Esophagus (tissue), 2 donors: ENCODE data around the gene HIGD1C. TPM values are rescaled to one million over a fixed set of nuclear protein-coding genes. Genes with fewer than 3 reads are reported as not detected.

Source experiments
- polyA plus RNA-seq, 2 donors: library from polyadenylated mRNA; stranded (reverse); fragments of 200-250 nt; gene quantifications; one replicate each; pipeline ENCODE4 v1.2.3, GENCODE V29; 2013
- donor health status: healthy with polysubstance abuse.
- donor health status: Bipolar disorder and iron deficiency.

The HIGD1C gene
- polyA plus RNA-seq, 2 donors = not detected

Other genes starting within 250 kb of the HIGD1C start
- gene ATF1, start 188.4 kb upstream of the HIGD1C start, polyA plus RNA-seq = 1 to 10 TPM; 4.2 to 9.7 TPM
- gene TMPRSS12, start 109.6 kb upstream of the HIGD1C start, polyA plus RNA-seq = under 1 TPM in 1 of 2 donors, not detected in 1; 0.04 TPM
- gene SLC11A2, start 73.8 kb downstream of the HIGD1C start, polyA plus RNA-seq = 10 to 100 TPM; 18.0 to 19.5 TPM
- gene LETMD1, start 95.8 kb downstream of the HIGD1C start, polyA plus RNA-seq = 10 to 100 TPM; 30.9 to 36.8 TPM
- gene CSRNP2, start 131.1 kb downstream of the HIGD1C start, polyA plus RNA-seq = 1 to 10 TPM; 4.8 to 7.3 TPM
- 1 to 10 TPM; 7.6 to 9.6 TPM for gene TFCP2, start 220.6 kb downstream of the HIGD1C start, polyA plus RNA-seq